CD4-positive, alpha-beta T cell (primary cell): ENCODE data around the gene AP1M1. TPM values are rescaled to one million over a fixed set of nuclear protein-coding genes. Genes with fewer than 3 reads are reported as not detected.

Experiments
- ATAC-seq: fragments of 200-7000 bp; cut with Tn5 transposase; one replicate; pipeline ENCODE4 v1.10.0; 2022; ENCODE audit warnings: mild to moderate bottlenecking; ENCODE audit not compliant: poor library complexity
- CTCF ChIA-PET: fragments of 350-600 bp; sonication (Branson Sonifier 250); formaldehyde crosslinking; loops from one replicate; lab custom pipeline; 2021; ENCODE audit warnings: antibody characterized with exemption, inconsistent platforms; lab: Charles Lee
- POLR2A ChIA-PET: fragments of 350-600 bp; sonication (Branson Sonifier 250); formaldehyde crosslinking; loops from one replicate; lab custom pipeline; 2021; ENCODE audit warnings: antibody characterized with exemption, inconsistent platforms; lab: Charles Lee
- DNase-seq, 14 experiments: peaks; one replicate each; pipeline ENCODE4 v3.0.0-alpha.2; 2013 to 2020; ENCODE audit warnings: mixed read lengths in 2 of 14
- H3K27ac ChIP-seq, 2 donors: one replicate each; pipeline versions ENCODE4 v1.5.1 to v1.7.0; 2013; ENCODE audit warnings: low read length in 2 of 2, low read depth in 1 of 2, mild to moderate bottlenecking in 1 of 2
- H3K27me3 ChIP-seq, 2 experiments: 1 replicate in 1 of 2; 2 replicates in 1 of 2; pipeline versions ENCODE4 v1.6.1 to v1.7.0; 2013; ENCODE audit warnings: low read length in 2 of 2, control low read depth in 1 of 2, mild to moderate bottlenecking in 1 of 2, moderate library complexity in 1 of 2; ENCODE audit not compliant: insufficient read depth in 2 of 2, control insufficient read depth in 1 of 2
- H3K36me3 ChIP-seq: one replicate; pipeline ENCODE4 v1.6.1; 2013; ENCODE audit warnings: low read length, control low read depth; ENCODE audit not compliant: insufficient read depth
- H3K4me1 ChIP-seq: one replicate; pipeline ENCODE4 v1.6.1; 2013; ENCODE audit warnings: low read length, control low read depth; ENCODE audit not compliant: insufficient read depth
- H3K4me3 ChIP-seq: one replicate; pipeline ENCODE4 v1.5.1; 2013; ENCODE audit warnings: mild to moderate bottlenecking, low read length, moderate library complexity
- H3K9me3 ChIP-seq, 2 experiments: 1 replicate in 1 of 2; 2 replicates in 1 of 2; pipeline versions ENCODE4 v1.6.1 to v1.7.0; 2013; ENCODE audit warnings: low read length in 2 of 2, mild to moderate bottlenecking in 2 of 2, control low read depth in 1 of 2, moderate library complexity in 1 of 2; ENCODE audit not compliant: control insufficient read depth in 1 of 2, insufficient read depth in 1 of 2
- H3K27ac Mint-ChIP-seq: one replicate; pipeline ENCODE4 v1.8.0; 2020; ENCODE audit warnings: mixed read lengths
- H3K27me3 Mint-ChIP-seq: one replicate; pipeline ENCODE4 v1.8.0; 2021; ENCODE audit warnings: mixed read lengths
- H3K36me3 Mint-ChIP-seq: one replicate; pipeline ENCODE4 v1.8.0; 2021; ENCODE audit warnings: low read depth, mixed read lengths
- H3K4me1 Mint-ChIP-seq: one replicate; pipeline ENCODE4 v1.8.0; 2021; ENCODE audit warnings: low read depth, mixed read lengths
- H3K4me3 Mint-ChIP-seq: one replicate; pipeline ENCODE4 v1.8.0; 2020; ENCODE audit warnings: mild to moderate bottlenecking, mixed read lengths
- H3K9me3 Mint-ChIP-seq: one replicate; pipeline ENCODE4 v1.8.0; 2020; ENCODE audit warnings: mixed read lengths
- intact Hi-C, 2 experiments: fragments of 100-400 bp; cut with DNase I in 1 of 2; cut with micrococcal nuclease in 1 of 2; formaldehyde crosslinking; loops; one replicate each; pipeline versions ENCODE4 v1.15.1 to v1.9.0; 2023 to 2025; cut with DNase I, micrococcal nuclease
- total RNA-seq, 174 experiments: library from RNA in 2 of 174; stranded (reverse) in 2 of 174; gene quantifications; one replicate each; pipeline ENCODE4 v1.2.3 and lab custom pipeline; 2021 to 2026
- TF ChIP-seq, protein P1 (sequence below): fragments of 200-600 bp; IDR thresholded peaks from one replicate; pipeline ENCODE4 v1.8.0; 2022; ENCODE audit warnings: antibody characterized with exemption, mild to moderate bottlenecking

Gene AP1M1
- total RNA-seq, 2 experiments from 2014 or later: 52.1 to 58.3 TPM

GRCh38 chr19:16164222-16164890, 33.4 kb upstream of the AP1M1 start:
- TF ChIP-seq, protein P1, sequence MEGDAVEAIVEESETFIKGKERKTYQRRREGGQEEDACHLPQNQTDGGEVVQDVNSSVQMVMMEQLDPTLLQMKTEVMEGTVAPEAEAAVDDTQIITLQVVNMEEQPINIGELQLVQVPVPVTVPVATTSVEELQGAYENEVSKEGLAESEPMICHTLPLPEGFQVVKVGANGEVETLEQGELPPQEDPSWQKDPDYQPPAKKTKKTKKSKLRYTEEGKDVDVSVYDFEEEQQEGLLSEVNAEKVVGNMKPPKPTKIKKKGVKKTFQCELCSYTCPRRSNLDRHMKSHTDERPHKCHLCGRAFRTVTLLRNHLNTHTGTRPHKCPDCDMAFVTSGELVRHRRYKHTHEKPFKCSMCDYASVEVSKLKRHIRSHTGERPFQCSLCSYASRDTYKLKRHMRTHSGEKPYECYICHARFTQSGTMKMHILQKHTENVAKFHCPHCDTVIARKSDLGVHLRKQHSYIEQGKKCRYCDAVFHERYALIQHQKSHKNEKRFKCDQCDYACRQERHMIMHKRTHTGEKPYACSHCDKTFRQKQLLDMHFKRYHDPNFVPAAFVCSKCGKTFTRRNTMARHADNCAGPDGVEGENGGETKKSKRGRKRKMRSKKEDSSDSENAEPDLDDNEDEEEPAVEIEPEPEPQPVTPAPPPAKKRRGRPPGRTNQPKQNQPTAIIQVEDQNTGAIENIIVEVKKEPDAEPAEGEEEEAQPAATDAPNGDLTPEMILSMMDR: no peak
- ChIA-PET POLR2A (no interaction called here), CTCF (no interaction called here)
- no peaks in the 10 kb centered on the region for H3K4me1 Mint-ChIP-seq
- Histone ChIP-seq H3K36me3 (no peaks in the 10 kb centered on the region), H3K27ac (no peak overlapping the region), H3K4me3 (no peak overlapping the region), H3K27me3 (no peaks in the 10 kb centered on the region), H3K4me1 (peaks cover 9% of the 10 kb centered on the region), H3K9me3 (peaks cover 0 to 4% of the 10 kb centered on the region in 2 experiments)
- H3K27ac Mint-ChIP-seq: no peak overlapping the region
- intact Hi-C loops: no loop called here
- ATAC-seq (no peak), DNase-seq (no peak)
- H3K36me3 Mint-ChIP-seq: no peaks in the 10 kb centered on the region
- H3K9me3 Mint-ChIP-seq: no peaks in the 10 kb centered on the region
- no peaks in the 10 kb centered on the region for H3K27me3 Mint-ChIP-seq
- H3K4me3 Mint-ChIP-seq: no peak overlapping the region

GRCh38 chr19:16166417-16166816, 31.3 kb upstream of the AP1M1 start:
- Mint-ChIP-seq H3K4me1 (no peaks in the 10 kb centered on the region), H3K9me3 (no peaks in the 10 kb centered on the region), H3K27me3 (no peaks in the 10 kb centered on the region), H3K4me3 (no peak overlapping the region), H3K27ac (no peak overlapping the region), H3K36me3 (no peaks in the 10 kb centered on the region)
- Histone ChIP-seq H3K36me3 (no peaks in the 10 kb centered on the region), H3K4me1 (peaks cover 5% of the 10 kb centered on the region), H3K9me3 (peaks cover 0 to 4% of the 10 kb centered on the region in 2 experiments), H3K27ac (no peak overlapping the region), H3K4me3 (no peak overlapping the region), H3K27me3 (no peaks in the 10 kb centered on the region)
- DNase-seq: no peak
- POLR2A ChIA-PET: no interaction called here
- CTCF ChIA-PET: no interaction called here
- TF ChIP-seq, protein P1: no peak
- no peak for ATAC-seq
- intact Hi-C loops: no loop called here

GRCh38 chr19:16167055-16167454, 30.7 kb upstream of the AP1M1 start:
- H3K27me3 Mint-ChIP-seq: no peaks in the 10 kb centered on the region
- H3K27ac Mint-ChIP-seq: no peak overlapping the region
- no peaks in the 10 kb centered on the region for H3K9me3 Mint-ChIP-seq
- no peak for DNase-seq
- H3K9me3 ChIP-seq: peaks cover 0 to 4% of the 10 kb centered on the region in 2 experiments
- ATAC-seq: no peak
- no peaks in the 10 kb centered on the region for H3K27me3 ChIP-seq
- TF ChIP-seq, protein P1: no peak
- no peaks in the 10 kb centered on the region for H3K36me3 Mint-ChIP-seq
- H3K27ac ChIP-seq: no peak overlapping the region
- POLR2A ChIA-PET: no interaction called here
- intact Hi-C loops: no loop called here
- no peaks in the 10 kb centered on the region for H3K36me3 ChIP-seq
- H3K4me1 Mint-ChIP-seq: no peaks in the 10 kb centered on the region
- no peak overlapping the region for H3K4me3 Mint-ChIP-seq
- CTCF ChIA-PET: no interaction called here
- peaks cover 5% of the 10 kb centered on the region for H3K4me1 ChIP-seq
- no peak overlapping the region for H3K4me3 ChIP-seq
